H9 (cell line): ENCODE data around the gene METRN. TPM values are rescaled to one million over a fixed set of nuclear protein-coding genes. Genes with fewer than 3 reads are reported as not detected.

Experiments used
- DNase-seq: peaks from one replicate; pipeline ENCODE4 v3.0.0-alpha.2; 2017
- H2AFZ ChIP-seq: one replicate; pipeline ENCODE4 v1.6.1; 2013; ENCODE audit warnings: mild to moderate bottlenecking, low read length, control low read depth, moderate library complexity
- H2AK5ac ChIP-seq: 2 replicates; pipeline ENCODE4 v1.6.1; 2013; ENCODE audit warnings: low read length, control low read depth, mixed read lengths; ENCODE audit not compliant: insufficient read length
- H2BK120ac ChIP-seq: one replicate; pipeline ENCODE4 v1.6.1; 2013; ENCODE audit warnings: low read depth, mild to moderate bottlenecking, low read length, control low read depth, inconsistent platforms; ENCODE audit not compliant: poor library complexity, severe bottlenecking
- H2BK12ac ChIP-seq: 2 replicates; pipeline ENCODE4 v1.6.1; 2013; ENCODE audit warnings: low read length, control low read depth, mixed read lengths, low read depth; ENCODE audit not compliant: insufficient read length
- H2BK15ac ChIP-seq: 2 replicates; pipeline ENCODE4 v1.6.1; 2013; ENCODE audit warnings: low read depth, low read length, control low read depth
- H2BK20ac ChIP-seq: one replicate; pipeline ENCODE4 v1.6.1; 2013; ENCODE audit warnings: low read depth, mild to moderate bottlenecking, low read length, control low read depth, inconsistent platforms; ENCODE audit not compliant: poor library complexity, severe bottlenecking
- H2BK5ac ChIP-seq: 2 replicates; pipeline ENCODE4 v1.6.1; 2013; ENCODE audit warnings: low read length, control low read depth, mixed read lengths; ENCODE audit not compliant: insufficient read length
- H3K14ac ChIP-seq: 2 replicates; pipeline ENCODE4 v1.6.1; 2013; ENCODE audit warnings: low read length, control low read depth; ENCODE audit not compliant: insufficient read depth
- H3K18ac ChIP-seq: 2 replicates; pipeline ENCODE4 v1.6.1; 2013; ENCODE audit warnings: low read depth, mild to moderate bottlenecking, mixed read lengths, low read length, control low read depth; ENCODE audit not compliant: insufficient read length
- H3K23ac ChIP-seq: 2 replicates; pipeline ENCODE4 v1.6.1; 2013; ENCODE audit warnings: low read length, control low read depth, mixed read lengths, low read depth; ENCODE audit not compliant: insufficient read length
- H3K23me2 ChIP-seq: 2 replicates; pipeline ENCODE4 v1.6.1; 2013; ENCODE audit warnings: low read depth, mild to moderate bottlenecking, mixed read lengths, low read length, control low read depth; ENCODE audit not compliant: insufficient read length, poor library complexity, severe bottlenecking
- H3K27ac ChIP-seq: 2 replicates; pipeline ENCODE4 v1.5.1; 2013; ENCODE audit warnings: low read length, control low read depth, mixed read lengths, low read depth; ENCODE audit not compliant: insufficient read length
- H3K27me3 ChIP-seq: 2 replicates; pipeline ENCODE4 v1.6.1; 2013; ENCODE audit warnings: low read length, control low read depth, inconsistent platforms; ENCODE audit not compliant: insufficient read depth
- H3K4ac ChIP-seq: 2 replicates; pipeline ENCODE4 v1.6.1; 2013; ENCODE audit warnings: low read depth, mild to moderate bottlenecking, control low read depth, inconsistent platforms, low read length, moderate library complexity
- H3K4me1 ChIP-seq: 2 replicates; pipeline ENCODE4 v1.6.1; 2013; ENCODE audit warnings: low read length, control low read depth, inconsistent platforms; ENCODE audit not compliant: insufficient read depth
- H3K4me2 ChIP-seq: 2 replicates; pipeline ENCODE4 v1.6.1; 2013; ENCODE audit warnings: low read length, control low read depth, mixed read lengths; ENCODE audit not compliant: insufficient read length, insufficient read depth
- H3K56ac ChIP-seq: 2 replicates; pipeline ENCODE4 v1.6.1; 2013; ENCODE audit warnings: low read depth, mild to moderate bottlenecking, mixed read lengths, low read length, control low read depth; ENCODE audit not compliant: insufficient read length
- H3K79me1 ChIP-seq: 2 replicates; pipeline ENCODE4 v1.6.1; 2013; ENCODE audit warnings: low read depth, mild to moderate bottlenecking, moderate library complexity, low read length, control low read depth, inconsistent platforms; ENCODE audit not compliant: insufficient read depth, poor library complexity, severe bottlenecking
- H3K79me2 ChIP-seq: 2 replicates; pipeline ENCODE4 v1.6.1; 2013; ENCODE audit warnings: low read length, control low read depth, inconsistent platforms; ENCODE audit not compliant: insufficient read depth
- H3K9ac ChIP-seq: 2 replicates; pipeline ENCODE4 v1.6.1; 2013; ENCODE audit warnings: low read length, control low read depth, mixed read lengths; ENCODE audit not compliant: insufficient read length; ENCODE audit errors: extremely low read depth
- H3K9me3 ChIP-seq: one replicate; pipeline ENCODE4 v1.6.1; 2013; ENCODE audit warnings: low read depth, low read length, inconsistent platforms; ENCODE audit not compliant: control insufficient read depth
- H3T11ph ChIP-seq: one replicate; pipeline ENCODE4 v1.6.1; 2013; ENCODE audit warnings: mild to moderate bottlenecking, low read length, control low read depth, inconsistent platforms
- H4K20me1 ChIP-seq: one replicate; pipeline ENCODE4 v1.6.1; 2013; ENCODE audit not compliant: control insufficient read depth, insufficient read length, insufficient read depth
- H4K5ac ChIP-seq: 2 replicates; pipeline ENCODE4 v1.6.1; 2013; ENCODE audit warnings: low read depth, mild to moderate bottlenecking, mixed read lengths, low read length, control low read depth; ENCODE audit not compliant: insufficient read length
- H4K8ac ChIP-seq: replicated peaks from 2 replicates; pipeline ENCODE4 v1.6.1; 2013; ENCODE audit warnings: low read length, control low read depth, mixed read lengths, low read depth; ENCODE audit not compliant: insufficient read length
- H4K91ac ChIP-seq: 2 replicates; pipeline ENCODE4 v1.6.1; 2013; ENCODE audit warnings: low read depth, mild to moderate bottlenecking, moderate library complexity, mixed read lengths, low read length, control low read depth; ENCODE audit not compliant: insufficient read length
- H3K27ac Mint-ChIP-seq, 3 experiments: 2 replicates in 2 of 3; 3 replicates in 1 of 3; pipeline ENCODE4 v1.8.0; 2020 to 2021; ENCODE audit warnings: mixed read lengths in 3 of 3, mild to moderate bottlenecking in 1 of 3, moderate library complexity in 1 of 3
- H3K27me3 Mint-ChIP-seq: 2 replicates; pipeline ENCODE4 v1.8.0; 2021; ENCODE audit warnings: low read depth, mild to moderate bottlenecking, moderate library complexity, mixed read lengths
- H3K36me3 Mint-ChIP-seq, 3 experiments: 2 replicates in 2 of 3; 3 replicates in 1 of 3; pipeline ENCODE4 v1.8.0; 2020 to 2021; ENCODE audit warnings: low read depth in 3 of 3, mixed read lengths in 3 of 3; ENCODE audit not compliant: insufficient read depth in 1 of 3
- H3K4me1 Mint-ChIP-seq, 2 experiments: 2 replicates each; pipeline ENCODE4 v1.8.0; 2020; ENCODE audit warnings: mixed read lengths in 2 of 2
- H3K4me3 Mint-ChIP-seq, 2 experiments: 2 replicates in 1 of 2; 3 replicates in 1 of 2; pipeline ENCODE4 v1.8.0; 2020 to 2021; ENCODE audit warnings: mild to moderate bottlenecking in 2 of 2, mixed read lengths in 2 of 2, moderate library complexity in 1 of 2
- H3K9me3 Mint-ChIP-seq, 2 experiments: 2 replicates in 1 of 2; 3 replicates in 1 of 2; pipeline ENCODE4 v1.8.0; 2020; ENCODE audit warnings: mild to moderate bottlenecking in 2 of 2, mixed read lengths in 2 of 2, moderate library complexity in 1 of 2
- CTCF ChIP-seq: fragments of 200-600 bp; sonication (generic); conservative IDR thresholded peaks from 3 replicates; pipeline ENCODE4 v1.8.0; 2021; ENCODE audit warnings: antibody characterized with exemption, mild to moderate bottlenecking
- WGBS: extraction: QIAGEN DNeasy Blood & Tissue Kit; methylation state at CpG from one replicate; pipeline ENCODE4 v1.1.7; 2013; ENCODE audit warnings: missing lambda C conversion rate, low lambda C conversion rate, mixed read lengths; ENCODE audit not compliant: insufficient read length; ENCODE audit errors: extremely low coverage; 5-methylcytosine and 5-hydroxymethylcytosine counted together
- total RNA-seq: library from RNA; stranded (reverse); gene quantifications from 2 replicates; pipeline ENCODE4 v1.2.1, GENCODE V29; 2021

METRN gene
- total RNA-seq, 1 experiment from 2014 or later, result 26.2 TPM

- TF ChIP-seq CTCF, result no peak
- Histone ChIP-seq H3T11ph (no peak overlapping the region), H4K91ac (no peak overlapping the region), H3K27me3 (no peaks in the 10 kb centered on the region), H3K14ac (no peak overlapping the region), H2BK120ac (no peak overlapping the region), H3K4ac (no peak overlapping the region), H3K23me2 (no peaks in the 10 kb centered on the region), H3K9ac (no peak overlapping the region), H2BK15ac (no peak overlapping the region), H3K9me3 (no peaks in the 10 kb centered on the region), H3K79me1 (no peaks in the 10 kb centered on the region), H3K79me2 (no peaks in the 10 kb centered on the region), H2AFZ (no peak overlapping the region), H3K4me2 (no peak overlapping the region), H2AK5ac (no peak overlapping the region), H3K27ac (no peak overlapping the region), H4K8ac (no peak overlapping the region), H4K5ac (no peak overlapping the region), H2BK5ac (no peak overlapping the region), H2BK20ac (no peak overlapping the region), H4K20me1 (no peaks in the 10 kb centered on the region), H3K18ac (no peak overlapping the region), H2BK12ac (no peak overlapping the region), H3K4me1 (no peaks in the 10 kb centered on the region), H3K23ac (no peak overlapping the region), H3K56ac (no peak overlapping the region)
- no peak for DNase-seq
- H3K9me3 Mint-ChIP-seq, result no peaks in the 10 kb centered on the region
- H3K4me3 Mint-ChIP-seq, result no peak overlapping the region
- no peak overlapping the region for H3K27ac Mint-ChIP-seq
- H3K27me3 Mint-ChIP-seq, result peaks cover 5% of the 10 kb centered on the region
- WGBS, result no CpG with 5 or more reads among the region's 13 CpGs
- no peaks in the 10 kb centered on the region for H3K36me3 Mint-ChIP-seq
- peaks cover 9 to 17% of the 10 kb centered on the region in 2 experiments for H3K4me1 Mint-ChIP-seq
Observed at GRCh38 chr16:746637-747036, 31.7 kb downstream of the METRN start.
